Stimulated activated CD4-positive, alpha-beta T cell treated with anti-CD3 and anti-CD28 coated beads, Interleukin-15, amount 100 ng/mL, for 1 hour (primary cell): ENCODE measurements around the gene SYNGR3.
"Not testable (repeated sequence)": the region's sequence is repeated elsewhere in the genome, so short reads cannot be mapped to it uniquely, and the experiment has no call there.

ENCODE experiments used
- DNase-seq, 2 donors: peaks; one replicate each; pipeline ENCODE4 v3.0.0-alpha.2; 2020; ENCODE audit warnings: low read depth in 1 of 2, low spot score in 1 of 2

Gene SYNGR3

GRCh38 chr16:1959269-1960039, 30.3 kb upstream of the SYNGR3 start, which contains the start of gene NDUFB10:
NDUFB10 (plus strand) TSS chr16:1959538; CDS start chr16:1959625, 87 bp downstream.
- DNase-seq = peak; percentile 86 to 93

- no peak for DNase-seq
Measured at GRCh38 chr16:1960665-1961630, 28.8 kb upstream of the SYNGR3 start.

GRCh38 chr16:1961651-1962067, 28.1 kb upstream of the SYNGR3 start:
- DNase-seq = no peak

GRCh38 chr16:1962161-1963153, 27.3 kb upstream of the SYNGR3 start:
- not testable (repeated sequence) for DNase-seq

GRCh38 chr16:1963806-1964505, 25.8 kb upstream of the SYNGR3 start:
- no peak for DNase-seq

- peak; percentile 96 to 99 for DNase-seq
Measured at GRCh38 chr16:1964506-1965395, 25.0 kb upstream of the SYNGR3 start, which contains the start of gene RPS2. RPS2 (minus strand) TSS chr16:1964826; CDS start chr16:1964625, 201 bp downstream.

- no peak for DNase-seq
Measured at GRCh38 chr16:1965396-1966001, 24.3 kb upstream of the SYNGR3 start.

- no peak for DNase-seq
Measured at GRCh38 chr16:1966460-1966859, 23.3 kb upstream of the SYNGR3 start, which contains the start of gene RNF151. RNF151 (plus strand) TSS chr16:1966856; CDS start chr16:1966882, 26 bp downstream.

GRCh38 chr16:1968146-1968953, 21.4 kb upstream of the SYNGR3 start:
- no peak for DNase-seq

GRCh38 chr16:1971796-1972489, 17.8 kb upstream of the SYNGR3 start, which contains the start of gene TBL3:
TBL3 (plus strand) TSS chr16:1972053; CDS start chr16:1972165, 112 bp downstream.
- DNase-seq = peak; percentile 94 to 96

GRCh38 chr16:1972490-1972877, 17.3 kb upstream of the SYNGR3 start:
- DNase-seq = no peak

- DNase-seq = no peak
Measured at GRCh38 chr16:1973461-1974156, 16.2 kb upstream of the SYNGR3 start.

GRCh38 chr16:1974157-1975070, 15.4 kb upstream of the SYNGR3 start:
- DNase-seq = no peak

GRCh38 chr16:1975432-1976215, 14.1 kb upstream of the SYNGR3 start:
- no peak for DNase-seq

- no peak for DNase-seq
Measured at GRCh38 chr16:1976216-1976520, 13.6 kb upstream of the SYNGR3 start.
